Measurements from ENCODE around the gene NCBP2L. TPM values are rescaled to one million over a fixed set of nuclear protein-coding genes. Genes with fewer than 3 reads are reported as not detected.

The NCBP2L gene
- total RNA-seq, 1 experiment from 2014 or later = not detected

DNA sequence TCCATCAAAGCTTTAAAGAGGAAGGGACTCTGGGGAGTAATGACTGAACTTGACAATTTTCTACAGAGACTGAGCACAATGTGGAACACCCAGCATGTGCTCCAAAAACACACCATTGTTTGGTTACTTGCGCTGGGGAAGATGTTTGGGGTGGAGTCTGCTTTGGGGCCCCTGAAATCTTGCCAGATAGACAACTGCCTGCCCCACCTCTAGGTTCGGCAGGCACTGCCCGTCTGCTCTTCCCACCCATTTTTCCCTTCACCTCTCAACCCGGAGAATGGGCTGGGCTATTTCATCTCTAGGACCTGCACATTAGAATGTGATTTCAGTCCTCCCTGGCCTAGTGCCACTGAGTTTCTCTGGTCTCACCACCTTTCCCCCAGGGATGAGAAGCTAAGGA, 43.8 kb upstream of the NCBP2L start:
- Mint-ChIP-seq H3K27me3 (ENCODE audit: insufficient read depth, unreplicated experiment) (peaks cover 61% of the 10 kb centered on the region), H3K9me3 (ENCODE audit: unreplicated experiment) (no peaks in the 10 kb centered on the region), H3K27ac (ENCODE audit: low read depth, unreplicated experiment) (no peak overlapping the region), H3K36me3 (ENCODE audit: insufficient read depth, unreplicated experiment) (no peaks in the 10 kb centered on the region), H3K4me3 (ENCODE audit: unreplicated experiment) (no peak overlapping the region), H3K4me1 (ENCODE audit: insufficient read depth, unreplicated experiment) (peaks cover 23% of the 10 kb centered on the region)
- DNase-seq (ENCODE audit: unreplicated experiment) = no peak
- intact Hi-C loops (cut with micrococcal nuclease) = loop anchor here (5.0 kb wide), 1 partner anchor 61 kb away; no protein-coding TSS in a partner anchor
- BruUV-seq (replicated peaks) = no TSS peak
- TF ChIP-seq, protein P1, sequence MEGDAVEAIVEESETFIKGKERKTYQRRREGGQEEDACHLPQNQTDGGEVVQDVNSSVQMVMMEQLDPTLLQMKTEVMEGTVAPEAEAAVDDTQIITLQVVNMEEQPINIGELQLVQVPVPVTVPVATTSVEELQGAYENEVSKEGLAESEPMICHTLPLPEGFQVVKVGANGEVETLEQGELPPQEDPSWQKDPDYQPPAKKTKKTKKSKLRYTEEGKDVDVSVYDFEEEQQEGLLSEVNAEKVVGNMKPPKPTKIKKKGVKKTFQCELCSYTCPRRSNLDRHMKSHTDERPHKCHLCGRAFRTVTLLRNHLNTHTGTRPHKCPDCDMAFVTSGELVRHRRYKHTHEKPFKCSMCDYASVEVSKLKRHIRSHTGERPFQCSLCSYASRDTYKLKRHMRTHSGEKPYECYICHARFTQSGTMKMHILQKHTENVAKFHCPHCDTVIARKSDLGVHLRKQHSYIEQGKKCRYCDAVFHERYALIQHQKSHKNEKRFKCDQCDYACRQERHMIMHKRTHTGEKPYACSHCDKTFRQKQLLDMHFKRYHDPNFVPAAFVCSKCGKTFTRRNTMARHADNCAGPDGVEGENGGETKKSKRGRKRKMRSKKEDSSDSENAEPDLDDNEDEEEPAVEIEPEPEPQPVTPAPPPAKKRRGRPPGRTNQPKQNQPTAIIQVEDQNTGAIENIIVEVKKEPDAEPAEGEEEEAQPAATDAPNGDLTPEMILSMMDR (IDR thresholded peaks at IDR 0.05; ENCODE audit: unreplicated experiment) = no peak
- ChIA-PET POLR2A (interaction anchor here (1.0 to 7.3 kb wide), 5 partner anchors 8 to 59 kb away, joined by 3 to 119 read pairs (median 5); partner anchors contain the start of gene TSC22D3), CTCF (interaction anchor here (1.9 kb wide), 1 partner anchor 61 kb away, joined by 10 read pairs; no protein-coding TSS in a partner anchor)

DNA sequence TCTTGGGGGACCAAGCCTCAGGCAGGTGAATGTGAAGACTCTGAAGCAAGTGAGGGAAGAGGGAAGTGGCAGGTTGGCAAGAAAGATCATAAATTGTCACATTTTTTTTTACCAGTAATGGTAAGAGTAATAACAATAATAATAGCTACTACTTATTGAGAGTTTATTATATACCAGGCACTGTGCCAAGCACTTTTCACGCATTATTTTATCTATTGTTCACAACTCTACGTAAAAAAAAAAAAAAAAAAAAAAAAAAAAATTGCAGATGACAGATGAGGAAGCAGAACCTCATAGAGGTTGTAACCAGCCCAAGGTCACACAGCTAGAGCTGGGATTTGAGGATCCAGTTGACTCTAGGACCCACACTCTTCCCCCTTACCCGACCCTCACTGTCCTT, 42.9 kb upstream of the NCBP2L start:
- TF ChIP-seq, protein P1 (IDR thresholded peaks at IDR 0.05; ENCODE audit: unreplicated experiment) = no peak
- DNase-seq (ENCODE audit: unreplicated experiment) = no peak
- intact Hi-C loops (cut with micrococcal nuclease) = loop anchor here (5.0 kb wide), 1 partner anchor 62 kb away; no protein-coding TSS in a partner anchor
- ChIA-PET POLR2A (interaction anchor here (0.7 to 7.3 kb wide), 3 partner anchors 9 to 62 kb away, joined by 3 to 119 read pairs (median 5); no protein-coding TSS in a partner anchor), CTCF (interaction anchor here (0.6 to 1.9 kb wide), 4 partner anchors 16 to 765 kb away, joined by 3 to 10 read pairs (median 4); no protein-coding TSS in a partner anchor)
- BruUV-seq (replicated peaks) = no TSS peak
- Mint-ChIP-seq H3K4me1 (ENCODE audit: insufficient read depth, unreplicated experiment) (peaks cover 24% of the 10 kb centered on the region), H3K9me3 (ENCODE audit: unreplicated experiment) (no peaks in the 10 kb centered on the region), H3K27ac (ENCODE audit: low read depth, unreplicated experiment) (no peak overlapping the region), H3K27me3 (ENCODE audit: insufficient read depth, unreplicated experiment) (peaks cover 67% of the 10 kb centered on the region), H3K4me3 (ENCODE audit: unreplicated experiment) (no peak overlapping the region), H3K36me3 (ENCODE audit: insufficient read depth, unreplicated experiment) (peaks cover 5% of the 10 kb centered on the region)

DNA sequence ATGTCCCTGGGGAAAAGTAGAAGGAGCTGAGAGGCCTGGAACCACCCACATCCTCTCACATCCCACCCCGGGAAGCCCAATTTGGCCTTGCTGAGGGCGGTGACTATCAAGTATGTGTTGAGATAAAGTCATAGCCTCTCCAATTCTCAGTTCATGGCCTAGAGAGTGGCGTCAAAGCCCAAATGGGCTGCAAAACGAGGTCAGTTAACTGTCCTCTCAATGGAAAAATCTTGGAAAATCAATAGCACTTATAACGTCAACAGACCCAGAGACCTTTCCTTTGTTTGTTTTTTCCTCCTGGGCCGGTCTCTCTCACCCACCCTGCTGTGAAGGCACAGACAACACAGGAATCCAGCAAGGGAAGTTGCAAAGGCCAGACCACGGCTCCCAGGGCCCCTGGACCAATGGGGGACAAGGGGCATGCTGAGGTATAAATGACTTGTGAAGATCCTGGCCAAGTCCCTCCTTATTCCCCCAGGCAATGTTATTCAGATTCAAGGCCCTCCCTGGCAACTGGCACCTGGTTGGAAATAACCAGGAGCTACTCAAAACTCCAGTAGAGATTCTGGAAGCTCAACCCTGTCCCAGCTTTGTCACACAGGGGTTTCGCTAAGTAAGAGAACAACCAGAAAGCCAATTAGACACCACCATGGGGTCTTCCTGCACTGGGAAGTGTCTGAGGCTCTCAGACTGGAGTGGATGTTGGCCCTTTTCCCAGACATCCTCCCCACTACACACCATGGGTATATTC, 40.6 kb upstream of the NCBP2L start:
- Mint-ChIP-seq H3K36me3 (ENCODE audit: insufficient read depth, unreplicated experiment) (peaks cover 13% of the 10 kb centered on the region), H3K27ac (ENCODE audit: low read depth, unreplicated experiment) (no peak overlapping the region), H3K4me1 (ENCODE audit: insufficient read depth, unreplicated experiment) (peaks cover 31% of the 10 kb centered on the region), H3K27me3 (ENCODE audit: insufficient read depth, unreplicated experiment) (peaks cover 80% of the 10 kb centered on the region), H3K9me3 (ENCODE audit: unreplicated experiment) (no peaks in the 10 kb centered on the region), H3K4me3 (ENCODE audit: unreplicated experiment) (no peak overlapping the region)
- no TSS peak for BruUV-seq (replicated peaks)
- DNase-seq (ENCODE audit: unreplicated experiment) = peak; percentile 64
- ChIA-PET POLR2A (interaction anchor here (1.3 to 7.6 kb wide), 2 partner anchors 10 to 61 kb away, joined by 8 to 83 read pairs; no protein-coding TSS in a partner anchor), CTCF (interaction anchor here (1.1 to 1.3 kb wide), 2 partner anchors 20 to 77 kb away, joined by 3 to 5 read pairs; no protein-coding TSS in a partner anchor)
- intact Hi-C loops (cut with micrococcal nuclease) = no loop called here
- TF ChIP-seq, protein P1 (IDR thresholded peaks at IDR 0.05; ENCODE audit: unreplicated experiment) = no peak

DNA sequence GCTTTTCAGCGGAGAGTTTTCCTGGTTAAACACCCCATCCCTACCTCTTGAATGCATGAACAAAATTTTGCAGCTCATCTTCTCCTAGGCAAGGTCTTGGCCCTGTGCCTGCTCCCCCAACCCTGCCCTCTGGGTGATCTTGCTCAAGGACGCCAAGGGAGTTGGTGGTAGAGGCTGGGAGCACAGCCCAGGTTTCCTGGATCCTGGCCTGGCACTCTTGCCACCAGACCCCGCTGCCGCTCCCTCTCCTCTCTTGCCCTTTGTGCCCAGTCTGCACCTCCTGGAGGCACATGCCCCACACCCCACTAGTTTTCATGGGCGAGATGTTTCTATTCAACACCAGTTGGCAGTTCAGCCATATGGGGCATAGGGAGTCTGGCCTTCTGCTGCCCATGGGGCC, 39.3 kb upstream of the NCBP2L start:
- H3K9me3 Mint-ChIP-seq (ENCODE audit: unreplicated experiment) = no peaks in the 10 kb centered on the region
- TF ChIP-seq, protein P1 (IDR thresholded peaks at IDR 0.05; ENCODE audit: unreplicated experiment) = no peak
- BruUV-seq (replicated peaks) = no TSS peak

More for the DNA sequence above, 39.3 kb upstream of the NCBP2L start:
- H3K4me3 Mint-ChIP-seq (ENCODE audit: unreplicated experiment) = no peak overlapping the region
- peaks cover 76% of the 10 kb centered on the region for H3K27me3 Mint-ChIP-seq (ENCODE audit: insufficient read depth, unreplicated experiment)
- H3K36me3 Mint-ChIP-seq (ENCODE audit: insufficient read depth, unreplicated experiment) = peaks cover 13% of the 10 kb centered on the region
- peak; percentile 37 for DNase-seq (ENCODE audit: unreplicated experiment)
- peaks cover 32% of the 10 kb centered on the region for H3K4me1 Mint-ChIP-seq (ENCODE audit: insufficient read depth, unreplicated experiment)
- POLR2A ChIA-PET = interaction anchor here (0.7 to 7.6 kb wide), 4 partner anchors 10 to 62 kb away, joined by 3 to 83 read pairs (median 39); no protein-coding TSS in a partner anchor
- CTCF ChIA-PET = interaction anchor here (0.6 to 1.8 kb wide), 6 partner anchors 9 to 79 kb away, joined by 3 to 14 read pairs (median 3); no protein-coding TSS in a partner anchor
- intact Hi-C loops (cut with micrococcal nuclease) = no loop called here
- H3K27ac Mint-ChIP-seq (ENCODE audit: low read depth, unreplicated experiment) = no peak overlapping the region

Measured in MCF 10A (cell line).